M059J (cell line): ENCODE measurements around the gene BATF3. TPM values are rescaled to one million over a fixed set of nuclear protein-coding genes. Genes with fewer than 3 reads are reported as not detected.
"Not testable (repeated sequence)": the region's sequence is repeated elsewhere in the genome, so short reads cannot be mapped to it uniquely, and the experiment has no call there.

Experiments
- DNase-seq: peaks from one replicate; pipeline ENCODE4 v3.0.0-alpha.2; 2012; ENCODE audit warnings: low read depth
- total RNA-seq: library from RNA; depleted of rRNA; stranded (reverse); fragments of >200 nt; shearing (Covaris generic); gene quantifications from 2 replicates; pipeline ENCODE4 v1.2.3, GENCODE V29; 2014; rRNA removed

The BATF3 gene
- total RNA-seq, result 3.3 and 3.7 TPM in 2 replicates

DNA sequence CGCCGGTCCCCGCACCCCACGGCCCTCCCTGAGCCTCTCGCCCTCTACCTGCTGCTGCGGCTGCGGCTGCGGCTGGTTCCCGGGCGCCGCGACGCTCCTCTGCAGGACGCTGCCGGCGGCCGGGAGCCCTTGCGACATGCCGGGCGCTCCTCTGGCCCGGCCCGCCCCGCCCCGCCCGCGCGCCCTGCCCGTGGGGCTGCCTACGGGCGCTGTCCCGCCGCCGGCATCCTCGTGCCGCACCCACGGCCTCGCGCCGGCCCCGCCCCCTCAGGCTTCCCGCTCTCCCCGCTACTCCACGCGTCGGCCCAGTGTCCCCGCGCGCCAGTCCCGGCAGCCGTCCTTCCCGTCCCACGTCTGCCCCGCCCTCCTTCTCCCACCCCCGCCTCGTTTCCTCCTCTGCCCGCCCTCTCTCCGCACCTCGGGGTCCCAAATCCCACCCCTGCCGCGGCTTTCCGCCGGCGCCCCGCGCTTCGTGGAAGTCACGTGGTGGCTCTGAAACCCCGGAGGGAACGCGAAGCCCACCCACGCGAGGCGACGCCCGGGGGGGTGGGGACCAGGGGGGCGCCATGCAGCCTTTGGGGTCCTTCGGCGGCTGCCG lies at the start of gene BATF3:
Gene BATF3, minus strand, starts transcription at position 216 of the 598 bp plus-strand sequence. Its CDS starts 78 bp downstream, at position 138.
- DNase-seq, result peak; percentile 30

- DNase-seq, result no peak
Observed at GRCh38 chr1:212746546-212746945, 46.9 kb upstream of the BATF3 start.

GRCh38 chr1:212745303-212745702 lies 45.7 kb upstream of the BATF3 start:
- no peak for DNase-seq

DNA sequence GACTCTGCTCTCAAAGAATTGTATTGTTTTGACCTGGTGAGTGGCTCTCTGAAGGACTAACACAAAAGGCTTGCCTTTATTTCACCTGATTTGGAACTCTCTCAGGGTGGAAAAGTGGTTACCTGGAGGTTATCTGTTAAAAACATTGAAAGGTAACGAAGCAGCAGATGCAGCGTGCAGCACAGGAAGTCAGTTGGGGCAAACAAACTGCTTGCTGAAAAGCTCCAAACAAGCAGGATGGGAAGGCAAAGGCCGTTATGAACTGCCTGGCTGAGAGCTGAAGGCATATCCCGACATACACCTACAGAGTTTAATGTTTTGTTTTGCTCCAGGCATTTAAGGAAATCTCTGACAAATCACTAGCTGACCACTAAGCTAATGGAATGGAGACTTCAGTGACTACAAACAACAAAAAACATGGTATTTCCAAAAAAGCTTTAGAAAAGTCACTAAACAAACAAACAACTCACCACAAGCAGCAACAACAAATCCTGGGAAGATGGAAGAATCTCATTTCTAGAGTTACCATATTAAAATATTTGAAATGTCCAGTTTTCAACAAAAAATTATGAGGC lies 44.3 kb upstream of the BATF3 start:
- peak; percentile 53 for DNase-seq

DNA sequence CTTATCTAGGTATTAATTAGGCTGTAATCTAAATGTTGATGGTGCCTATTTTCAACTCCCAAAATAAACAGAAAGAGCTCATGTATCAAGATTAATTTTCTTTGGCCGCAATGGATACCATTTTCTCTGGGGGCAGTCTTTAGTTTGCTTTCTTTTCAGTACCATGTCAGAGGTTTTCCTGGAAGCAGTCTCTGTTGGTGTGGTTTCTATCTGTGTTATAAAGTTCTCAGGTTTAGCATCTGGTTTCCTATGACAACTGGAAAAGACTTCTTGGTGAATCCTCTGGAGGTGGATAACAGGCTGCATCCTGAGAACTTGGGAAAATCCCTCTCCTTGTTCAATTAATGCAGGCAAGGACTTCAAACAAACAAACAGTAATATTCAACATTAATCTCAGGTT lies 38.7 kb upstream of the BATF3 start:
- DNase-seq, result no peak

GRCh38 chr1:212737559-212737958 lies 37.9 kb upstream of the BATF3 start:
- DNase-seq, result no peak

GRCh38 chr1:212733109-212733508 lies 33.5 kb upstream of the BATF3 start:
- DNase-seq, result no peak

DNA sequence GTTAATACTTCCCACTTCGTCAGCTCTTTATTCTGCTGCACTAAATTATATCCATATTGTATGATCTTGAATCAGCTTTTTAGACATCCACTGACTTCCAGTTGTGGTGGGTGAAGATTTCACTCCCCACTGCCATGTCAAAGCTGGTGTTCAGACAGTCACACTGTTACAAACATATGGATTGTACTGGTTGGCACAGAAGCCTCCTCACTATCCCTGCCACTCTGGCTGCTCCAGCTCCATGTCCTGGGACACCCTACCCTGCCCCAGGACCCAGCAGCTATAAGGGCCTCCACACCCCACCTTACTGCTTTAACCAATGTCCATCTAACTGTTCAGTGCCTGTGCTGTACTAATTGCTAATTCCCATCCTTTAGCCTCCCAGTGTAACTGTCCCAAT lies 32.0 kb upstream of the BATF3 start:
- no peak for DNase-seq

- no peak for DNase-seq
Observed at GRCh38 chr1:212728606-212729005, 29.0 kb upstream of the BATF3 start.

- DNase-seq, result peak; percentile 89
Observed at GRCh38 chr1:212727386-212728181, 27.9 kb upstream of the BATF3 start.

DNA sequence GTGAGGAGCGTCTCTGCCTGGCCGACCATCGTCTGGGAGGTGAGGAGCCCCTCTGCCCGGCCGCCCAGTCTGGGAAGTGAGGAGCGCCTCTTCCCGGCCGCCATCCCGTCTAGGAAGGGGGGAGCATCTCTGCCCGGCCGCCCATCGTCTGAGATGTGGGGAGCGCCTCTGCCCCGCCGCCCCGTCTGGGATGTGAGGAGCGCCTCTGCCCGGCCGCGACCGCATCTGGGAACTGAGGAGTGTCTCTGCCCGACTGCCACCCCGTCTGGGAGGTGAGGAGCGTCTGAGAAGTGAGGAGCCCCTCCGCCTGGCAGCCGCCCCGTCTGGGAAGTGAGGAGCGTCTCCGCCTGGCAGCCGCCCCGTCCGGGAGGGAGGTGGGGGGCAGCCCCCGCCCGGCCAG lies 25.0 kb upstream of the BATF3 start:
- not testable (repeated sequence) for DNase-seq

- DNase-seq, result no peak
Observed at GRCh38 chr1:212722270-212722957, 22.8 kb upstream of the BATF3 start.

DNA sequence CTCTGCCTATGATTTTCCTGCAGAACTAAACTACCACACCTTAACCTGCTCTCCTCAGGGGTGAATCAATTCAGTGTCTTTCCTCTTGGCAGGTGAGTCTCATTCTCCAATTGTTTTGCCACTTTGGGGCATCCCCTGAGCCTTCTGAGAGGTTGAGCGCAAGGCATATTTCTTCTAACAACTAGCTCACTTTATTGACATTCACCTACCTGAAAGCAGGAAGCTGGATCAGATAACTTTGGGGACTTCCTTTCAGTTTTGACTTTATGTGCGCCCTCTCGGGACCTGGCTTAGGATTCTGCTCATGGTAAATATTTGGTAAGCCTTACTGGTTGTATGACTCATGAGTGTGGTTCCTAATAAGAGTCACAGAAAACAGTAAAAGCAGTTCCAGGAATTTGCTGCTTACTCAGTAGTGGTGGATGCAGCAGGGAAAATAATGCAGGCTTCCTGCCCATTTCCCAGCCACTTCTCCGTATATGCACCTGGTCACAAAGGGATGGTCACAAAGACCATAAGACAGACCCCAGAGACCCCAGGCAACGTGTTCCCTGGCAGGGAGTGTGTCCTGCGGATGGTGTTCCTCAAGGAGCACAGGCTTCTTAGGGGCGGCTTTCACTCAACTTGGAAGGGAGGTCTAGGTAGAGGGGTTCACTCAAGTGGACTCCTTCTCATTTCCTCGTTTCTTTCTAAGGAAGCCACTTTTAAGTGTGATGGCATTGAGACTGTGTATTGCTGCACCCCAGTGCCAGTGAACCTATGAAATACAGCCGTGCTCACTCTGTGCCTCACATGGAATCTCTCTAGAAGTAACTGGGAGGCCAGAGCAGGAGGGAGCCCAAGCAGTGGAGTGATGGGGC lies 22.0 kb upstream of the BATF3 start:
- peak; percentile 91 for DNase-seq

DNA sequence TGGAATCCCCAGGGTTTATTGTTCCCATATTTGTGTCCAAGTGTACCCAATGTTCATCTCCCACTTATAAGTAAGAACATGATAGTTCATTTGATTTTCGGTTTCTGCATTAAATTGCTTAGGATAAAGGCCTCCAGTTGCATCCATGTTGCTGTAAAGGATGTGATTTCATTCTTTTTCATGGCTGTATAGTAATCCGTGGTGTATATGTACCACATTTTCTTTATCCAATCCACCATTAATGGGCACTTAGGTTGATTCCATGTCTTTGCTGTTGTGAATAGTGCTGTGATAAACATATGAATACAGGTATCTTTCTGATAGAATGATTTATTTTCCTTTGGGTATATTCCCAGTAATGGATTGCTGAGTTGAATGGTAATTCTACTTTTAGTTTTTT lies 20.0 kb upstream of the BATF3 start:
- DNase-seq, result no peak

- DNase-seq, result peak; percentile 22
Observed at GRCh38 chr1:212718499-212718898, 18.9 kb upstream of the BATF3 start.

GRCh38 chr1:212716161-212716560 lies 16.5 kb upstream of the BATF3 start:
- no peak for DNase-seq

- DNase-seq, result no peak
Observed at GRCh38 chr1:212713465-212714136, 14.0 kb upstream of the BATF3 start.

- peak; percentile 88 for DNase-seq
Observed at GRCh38 chr1:212712451-212713303, 13.0 kb upstream of the BATF3 start.

GRCh38 chr1:212711974-212712373 lies 12.3 kb upstream of the BATF3 start:
- DNase-seq, result not testable (repeated sequence)

- no peak for DNase-seq
Observed at GRCh38 chr1:212710566-212710965, 10.9 kb upstream of the BATF3 start.
